Astrocyte of the cerebellum (primary cell): ENCODE data around the gene RTN1.
A peak's percentile ranks its signal among the peaks of the same experiment; 100 is the strongest.

Source experiments
- DNase-seq: peaks from one replicate; pipeline ENCODE4 v3.0.0-alpha.2; 2011; ENCODE audit warnings: low read depth
- H3K4me3 ChIP-seq: 2 replicates; pipeline ENCODE4 v1.5.1; 2011; ENCODE audit warnings: mild to moderate bottlenecking, low read depth, low read length, moderate library complexity
- CTCF ChIP-seq: IDR thresholded peaks from 2 replicates; pipeline ENCODE4 v1.5.1; 2012; ENCODE audit warnings: low read length, low read depth, moderate library complexity, mild to moderate bottlenecking; ENCODE audit errors: missing control alignments
- in situ Hi-C: cut with HindIII; loops from 2 replicates; pipeline ENCODE4 v1.10.0; 2017; ENCODE audit warnings: low sequenced_read_pairs

Gene RTN1

DNA sequence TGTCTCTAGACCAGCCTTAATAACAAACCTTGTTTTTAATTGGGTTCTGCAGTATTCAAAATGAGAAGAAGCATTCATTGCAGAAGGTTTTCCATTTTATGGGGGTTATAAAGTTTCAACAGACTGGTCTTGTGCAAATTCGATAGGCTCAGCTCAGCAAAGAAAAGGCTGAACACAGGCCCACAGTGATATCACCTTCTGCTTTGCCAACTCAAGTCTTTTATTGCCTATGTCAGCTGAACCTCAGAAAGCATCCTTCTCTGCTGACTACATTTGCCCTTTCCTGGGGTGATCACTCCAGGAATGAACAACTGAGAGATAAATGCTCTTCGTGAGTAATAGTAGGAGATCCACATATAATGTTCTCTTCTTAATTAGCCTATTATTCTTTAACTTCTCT is 159.5 kb downstream of the RTN1 start:
- in situ Hi-C loops, result no loop called here
- no peak overlapping the region for H3K4me3 ChIP-seq
- TF ChIP-seq CTCF, result no peak
- DNase-seq, result no peak

DNA sequence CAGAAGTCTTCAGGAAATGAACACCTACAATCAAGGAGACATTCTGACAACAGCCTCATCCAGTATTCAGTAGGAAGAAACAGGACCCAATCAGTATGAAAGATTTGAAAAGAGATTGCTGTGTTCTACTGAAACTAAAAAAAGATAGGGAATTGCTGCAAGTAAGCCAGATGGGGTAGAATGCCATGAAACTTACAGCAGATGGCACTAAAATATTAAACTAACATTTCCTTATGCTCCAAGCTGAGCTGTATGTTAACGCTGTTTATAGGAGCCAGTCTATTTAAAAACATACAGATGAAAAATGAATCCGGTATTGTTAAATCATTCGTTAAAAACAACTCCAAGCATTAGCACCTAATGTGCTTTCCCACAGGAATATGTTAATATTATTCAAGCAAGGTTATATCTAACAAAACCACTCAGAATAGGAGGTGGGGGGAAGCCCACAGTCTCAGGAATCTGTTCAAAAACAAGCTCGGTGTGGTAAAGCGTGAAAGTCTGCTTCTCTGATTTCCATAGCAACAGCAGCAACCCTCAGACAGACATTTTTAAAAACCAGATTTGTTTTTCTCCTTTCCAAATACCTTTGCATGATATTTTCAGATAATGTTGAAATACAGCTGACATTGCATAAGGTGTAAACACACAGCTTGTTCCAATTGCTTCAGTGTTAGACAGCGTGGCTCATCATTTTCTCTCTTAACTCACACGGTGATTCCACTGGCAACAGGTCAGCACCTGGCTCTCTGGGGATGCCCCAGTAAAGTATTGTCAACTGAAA is 162.6 kb downstream of the RTN1 start:
- in situ Hi-C loops, result no loop called here
- peak; percentile 23 for TF ChIP-seq CTCF
- DNase-seq, result no peak
- no peak overlapping the region for H3K4me3 ChIP-seq

GRCh38 chr14:59705866-59706265 is 164.7 kb downstream of the RTN1 start:
- no peak for TF ChIP-seq CTCF

GRCh38 chr14:59705245-59705644 is 165.3 kb downstream of the RTN1 start:
- in situ Hi-C loops, result no loop called here
- DNase-seq, result no peak
- no peak overlapping the region for H3K4me3 ChIP-seq
- TF ChIP-seq CTCF, result no peak

More at GRCh38 chr14:59705866-59706265, 164.7 kb downstream of the RTN1 start:
- in situ Hi-C loops, result no loop called here
- no peak for DNase-seq
- no peak overlapping the region for H3K4me3 ChIP-seq

DNA sequence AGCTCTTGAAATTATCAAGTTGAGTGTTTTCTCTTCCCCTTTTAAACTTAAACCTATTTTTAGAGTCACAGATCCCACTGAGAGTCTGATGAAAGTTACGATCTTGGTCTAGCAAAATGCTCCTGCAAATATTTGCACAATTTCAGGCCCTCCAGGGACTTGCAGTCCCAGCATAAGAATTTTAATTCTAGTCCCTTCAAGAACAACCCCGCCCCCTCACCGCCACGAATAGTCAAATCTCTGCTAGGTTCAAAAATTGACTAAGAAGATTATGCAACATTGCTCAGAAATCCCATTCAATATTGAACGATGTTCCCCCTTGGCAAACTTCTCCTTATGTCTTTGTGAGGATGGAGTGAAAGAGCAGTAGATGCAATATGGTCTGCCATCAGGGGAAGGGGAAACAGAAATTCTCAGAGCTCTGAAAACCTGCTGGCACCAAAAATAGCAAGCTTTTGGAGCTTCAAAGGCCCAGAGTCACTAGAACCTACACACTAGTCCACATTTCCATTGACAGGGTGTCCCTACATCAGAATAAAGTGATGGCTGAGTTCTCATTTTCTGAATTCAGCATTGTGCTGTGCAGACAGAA is 166.4 kb downstream of the RTN1 start:
- in situ Hi-C loops, result no loop called here
- DNase-seq, result no peak
- no peak for TF ChIP-seq CTCF
- no peak overlapping the region for H3K4me3 ChIP-seq

DNA sequence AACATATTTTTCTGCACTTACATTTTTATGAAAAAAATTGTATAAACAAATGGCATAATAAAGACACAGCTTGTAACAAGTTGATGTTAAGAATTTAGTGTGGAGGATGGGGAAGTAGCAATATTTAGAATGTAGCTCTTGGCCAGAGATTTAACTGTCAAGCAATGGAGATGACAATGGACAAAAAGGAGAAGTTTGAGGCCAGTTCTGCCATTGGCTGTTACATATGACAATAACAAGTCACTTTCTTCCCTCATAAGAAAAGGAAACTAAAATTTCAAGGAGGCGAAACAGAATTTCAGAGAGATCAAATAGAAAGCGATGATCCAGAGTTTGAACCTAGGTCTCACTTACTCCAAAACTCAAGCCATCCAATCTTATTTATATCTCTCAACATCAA is 171.1 kb downstream of the RTN1 start:
- no peak overlapping the region for H3K4me3 ChIP-seq
- no peak for DNase-seq
- in situ Hi-C loops, result no loop called here
- no peak for TF ChIP-seq CTCF
